HUDEP-2 (cell line): Measurements from ENCODE around the gene SYCE3.
A peak's percentile ranks its signal among the peaks of the same experiment; 100 is the strongest.
"Not testable (repeated sequence)": the region's sequence is repeated elsewhere in the genome, so short reads cannot be mapped to it uniquely, and the experiment has no call there.

Experiments
- DNase-seq, 76 experiments: peaks; one replicate each; lab custom pipeline; 2025; ENCODE audit not compliant: unreplicated experiment in 76 of 76; lab: John Stamatoyannopoulos, UW

The SYCE3 gene

GRCh38 chr22:50562523-50563412 lies at the start of gene SYCE3:
Gene SYCE3, minus strand, starts transcription at chr22:50562919. Its CDS starts 6,514 bp downstream, at chr22:50556405.
- peak in 75 of 76 experiments; percentile 13 to 97 (median 92) for DNase-seq

- DNase-seq: no peak
Measured at GRCh38 chr22:50612168-50612527, 49.4 kb upstream of the SYCE3 start.

- DNase-seq: no peak
Measured at GRCh38 chr22:50611341-50612060, 48.8 kb upstream of the SYCE3 start.

GRCh38 chr22:50610581-50610980 lies 47.9 kb upstream of the SYCE3 start:
- DNase-seq: no peak

DNA sequence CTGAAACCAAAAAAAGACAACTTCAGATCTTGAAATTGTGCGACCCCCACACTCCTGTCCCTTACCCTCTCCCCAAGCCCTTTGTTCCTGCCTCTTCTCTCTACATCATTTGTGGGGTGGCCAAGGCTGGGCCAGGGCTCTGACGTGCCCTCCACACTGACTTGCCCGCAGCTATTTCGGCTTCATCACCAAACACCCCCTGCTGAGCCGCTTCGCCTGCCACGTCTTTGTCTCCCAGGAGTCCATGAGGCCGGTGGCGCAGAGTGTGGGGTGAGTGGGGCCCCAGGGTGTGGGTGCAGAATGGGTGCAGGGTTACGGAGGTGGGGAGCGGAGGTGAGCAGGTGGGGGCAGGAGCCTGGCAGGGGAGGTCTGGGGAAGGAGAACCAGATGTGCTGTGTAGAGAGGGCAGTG lies 47.3 kb upstream of the SYCE3 start:
- no peak for DNase-seq

DNA sequence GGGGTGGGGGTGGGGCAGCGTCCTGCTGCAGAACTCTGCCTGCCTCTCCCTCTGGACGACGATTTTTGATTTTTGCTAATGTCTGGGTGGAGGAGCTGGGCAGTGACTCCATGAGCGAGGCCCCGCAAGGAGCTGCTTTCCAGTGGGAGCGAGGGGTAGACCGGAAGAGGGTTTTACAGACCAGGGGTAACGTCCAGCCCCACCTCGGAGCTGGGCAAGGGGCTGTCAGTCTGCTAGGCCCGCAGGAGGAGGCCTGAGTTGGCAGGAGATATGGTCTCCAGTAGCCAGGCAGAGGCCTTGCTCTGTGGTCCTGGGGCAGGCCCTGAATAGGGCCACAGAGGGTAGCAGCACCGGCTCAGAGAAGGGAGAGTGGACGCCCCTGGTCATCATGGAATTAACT lies 46.9 kb upstream of the SYCE3 start:
- DNase-seq: no peak

DNA sequence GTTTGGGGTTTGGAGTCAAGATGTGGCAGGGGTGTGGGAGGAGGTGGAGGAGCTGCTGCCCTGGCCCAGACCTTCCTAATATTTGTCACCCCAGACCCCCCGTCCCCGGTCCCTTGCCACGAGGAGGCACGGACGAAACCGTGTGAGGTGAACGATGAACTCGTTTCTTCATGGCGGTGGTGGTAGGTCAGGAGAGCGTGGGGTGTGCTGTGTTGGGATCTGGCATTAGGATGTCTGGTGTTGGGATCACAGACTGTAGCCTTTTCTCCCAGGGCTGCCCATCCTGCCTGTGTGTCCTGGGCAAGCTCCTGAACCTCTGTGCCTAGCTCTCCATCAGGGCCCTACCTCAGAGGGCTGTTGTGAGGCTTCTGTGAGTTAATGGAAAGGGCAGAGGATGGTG lies 46.3 kb upstream of the SYCE3 start:
- DNase-seq: no peak

DNA sequence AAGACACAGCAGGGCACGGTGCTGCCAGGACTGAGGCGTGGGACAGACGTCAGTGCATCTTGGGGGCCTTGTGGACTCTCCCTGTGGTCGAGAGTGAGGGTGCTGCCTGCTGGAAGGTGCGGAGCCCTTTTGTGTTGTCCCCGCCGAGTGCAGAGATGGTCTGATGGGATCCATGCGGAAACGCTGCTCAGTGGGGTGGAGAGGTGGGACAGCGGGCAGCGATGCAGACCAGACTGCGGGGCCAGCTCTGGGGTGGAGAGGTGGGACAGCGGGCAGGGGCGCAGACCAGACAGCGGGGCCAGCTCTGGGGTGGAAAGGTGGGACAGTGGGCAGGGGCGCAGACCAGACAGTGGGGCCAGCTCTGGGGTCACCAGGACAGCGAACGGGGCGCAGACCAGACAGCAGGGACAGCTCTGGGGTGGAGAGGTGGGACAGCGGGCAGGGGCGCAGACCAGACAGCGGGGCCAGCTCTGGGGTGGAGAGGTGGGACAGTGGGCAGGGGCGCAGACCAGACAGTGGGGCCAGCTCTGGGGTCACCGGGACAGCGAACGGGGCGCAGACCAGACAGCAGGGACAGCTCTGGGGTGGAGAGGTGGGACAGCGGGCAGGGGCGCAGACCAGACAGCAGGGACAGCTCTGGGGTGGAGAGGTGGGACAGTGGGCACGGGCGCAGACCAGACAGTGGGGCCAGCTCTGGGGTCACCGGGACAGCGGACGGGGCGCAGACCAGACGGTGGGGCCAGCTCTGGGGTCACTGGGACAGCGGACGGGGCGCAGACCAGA lies 45.5 kb upstream of the SYCE3 start:
- DNase-seq: not testable (repeated sequence)

DNA sequence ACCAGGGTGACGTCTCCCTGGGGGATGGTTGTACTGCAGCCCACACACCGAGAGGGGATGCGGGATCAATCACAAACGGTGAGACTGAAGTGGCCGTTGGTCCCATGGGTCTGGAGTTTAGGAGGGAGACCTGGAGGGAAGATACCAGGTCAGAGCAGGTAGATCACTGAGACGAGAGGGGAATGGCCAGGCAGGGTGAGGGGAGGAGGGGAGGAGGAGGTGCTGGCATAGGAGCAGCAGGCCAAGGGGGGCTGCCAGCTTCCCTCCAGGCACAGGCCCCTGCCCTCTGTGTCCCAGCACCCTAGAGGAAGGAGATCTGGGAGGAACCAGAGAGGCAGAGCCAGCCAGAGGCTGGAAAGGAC lies 44.9 kb upstream of the SYCE3 start:
- DNase-seq: no peak

GRCh38 chr22:50606946-50607658 lies 44.4 kb upstream of the SYCE3 start:
- DNase-seq: no peak

- no peak for DNase-seq
Measured at GRCh38 chr22:50606165-50606945, 43.6 kb upstream of the SYCE3 start.

GRCh38 chr22:50605613-50606074 lies 42.9 kb upstream of the SYCE3 start:
- no peak for DNase-seq

DNA sequence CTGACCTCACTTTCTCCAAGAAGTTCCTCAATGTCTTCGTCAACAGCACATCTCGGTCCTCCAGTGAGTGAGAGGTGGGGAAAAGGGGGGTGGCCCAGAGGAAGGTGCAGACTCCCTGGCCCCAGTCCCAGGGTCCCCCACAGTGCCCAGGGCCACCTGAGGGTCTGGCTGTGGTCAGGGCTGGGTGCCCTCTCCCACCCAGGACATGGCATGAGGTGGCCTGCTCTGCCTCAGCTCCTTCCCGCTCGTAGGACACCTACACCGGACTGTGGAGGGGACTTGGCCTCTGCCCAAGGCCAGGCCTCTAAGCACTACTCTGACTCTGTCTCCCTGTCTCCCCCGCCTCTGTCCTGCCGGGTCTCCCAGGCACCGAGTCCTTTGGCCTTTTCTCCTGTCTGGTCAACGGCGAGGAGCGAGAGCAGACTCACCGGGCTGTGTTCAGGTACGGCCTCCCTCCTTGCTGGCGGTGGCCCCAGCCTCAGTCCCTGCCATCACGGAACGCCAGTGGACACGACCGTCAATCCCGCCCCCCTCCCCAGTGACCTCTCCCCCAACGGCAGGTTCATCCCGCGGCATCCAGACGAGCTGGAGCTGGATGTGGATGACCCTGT lies 42.4 kb upstream of the SYCE3 start:
- DNase-seq: no peak

GRCh38 chr22:50604256-50605001 lies 41.7 kb upstream of the SYCE3 start:
- no peak for DNase-seq

GRCh38 chr22:50603511-50604255 lies 41.0 kb upstream of the SYCE3 start:
- no peak for DNase-seq

GRCh38 chr22:50602338-50602700 lies 39.6 kb upstream of the SYCE3 start:
- no peak for DNase-seq

DNA sequence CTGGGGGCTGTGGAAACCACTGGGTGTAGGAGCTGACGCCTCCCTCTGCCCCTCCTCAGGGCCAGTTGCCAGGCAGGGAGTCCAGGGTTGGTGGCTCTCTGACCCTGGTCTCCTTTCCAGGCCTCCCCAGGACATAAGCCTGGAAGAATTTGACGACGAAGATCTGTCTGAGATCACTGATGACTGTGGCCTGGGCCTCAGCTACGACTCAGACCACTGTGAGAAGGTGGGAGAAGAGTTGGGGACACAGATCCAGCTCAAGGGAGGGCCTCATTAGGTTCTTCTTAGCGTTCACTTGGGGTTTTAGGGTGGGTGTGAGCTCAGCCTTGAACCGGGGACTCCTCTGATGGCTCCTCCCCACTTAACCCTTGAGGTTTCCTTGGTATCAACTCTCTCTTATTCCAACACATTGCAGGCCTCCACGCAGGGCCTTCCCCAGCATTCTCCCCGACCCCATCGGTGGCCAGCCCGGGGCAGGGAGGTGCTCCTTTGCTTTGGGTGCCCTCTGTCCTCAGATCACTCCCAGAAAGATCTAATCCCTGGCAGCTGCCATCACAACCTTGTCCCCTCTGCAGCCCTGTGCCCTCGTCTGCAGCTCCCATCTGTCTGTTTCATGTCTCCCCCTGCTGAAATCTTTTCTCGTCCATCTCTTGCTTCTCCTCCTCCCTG lies 39.1 kb upstream of the SYCE3 start:
- no peak for DNase-seq
